ENCODE measurements around the gene OXER1.

Gene OXER1

GRCh38 chr2:42793334-42794270, 29.7 kb upstream of the OXER1 start:
- DNase-seq (ENCODE audit: low spot score) = no peak

- no peak for DNase-seq (ENCODE audit: low spot score)
Observed at GRCh38 chr2:42792583-42793333, 28.8 kb upstream of the OXER1 start, which contains the start of gene HAAO. HAAO (minus strand) TSS chr2:42792583; CDS start chr2:42792536, 47 bp downstream.

- DNase-seq (ENCODE audit: low spot score) = no peak
Observed at GRCh38 chr2:42792087-42792582, 28.2 kb upstream of the OXER1 start.

- DNase-seq (ENCODE audit: low spot score) = no peak
Observed at GRCh38 chr2:42791606-42792005, 27.7 kb upstream of the OXER1 start.

- DNase-seq (ENCODE audit: low spot score) = no peak
Observed at GRCh38 chr2:42789751-42790150, 25.8 kb upstream of the OXER1 start.

GRCh38 chr2:42788882-42789281, 24.9 kb upstream of the OXER1 start:
- no peak for DNase-seq (ENCODE audit: low spot score)

GRCh38 chr2:42788478-42788793, 24.5 kb upstream of the OXER1 start:
- DNase-seq (ENCODE audit: low spot score) = no peak

GRCh38 chr2:42787788-42788477, 24.0 kb upstream of the OXER1 start:
- DNase-seq (ENCODE audit: low spot score) = no peak

- no peak for DNase-seq (ENCODE audit: low spot score)
Observed at GRCh38 chr2:42787424-42787787, 23.5 kb upstream of the OXER1 start.

- DNase-seq (ENCODE audit: low spot score) = no peak
Observed at GRCh38 chr2:42786561-42787345, 22.8 kb upstream of the OXER1 start.

- no peak for DNase-seq (ENCODE audit: low spot score)
Observed at GRCh38 chr2:42784204-42784880, 20.4 kb upstream of the OXER1 start.

GRCh38 chr2:42783511-42783910, 19.6 kb upstream of the OXER1 start:
- DNase-seq (ENCODE audit: low spot score) = no peak

- no peak for DNase-seq (ENCODE audit: low spot score)
Observed at GRCh38 chr2:42781181-42781580, 17.2 kb upstream of the OXER1 start.

GRCh38 chr2:42777883-42778805, 14.2 kb upstream of the OXER1 start:
- no peak for DNase-seq (ENCODE audit: low spot score)

GRCh38 chr2:42775810-42776209, 11.9 kb upstream of the OXER1 start:
- DNase-seq (ENCODE audit: low spot score) = no peak

- no peak for DNase-seq (ENCODE audit: low spot score)
Observed at GRCh38 chr2:42775186-42775585, 11.3 kb upstream of the OXER1 start.

- DNase-seq (ENCODE audit: low spot score) = no peak
Observed at GRCh38 chr2:42771546-42772153, 7.7 kb upstream of the OXER1 start.

- peak; percentile 45 for DNase-seq (ENCODE audit: low spot score)
Observed at GRCh38 chr2:42770288-42771131, 6.6 kb upstream of the OXER1 start.

All from COLO829 (cell line).